Measurements from ENCODE around the gene FCN1.

FCN1 gene

DNA sequence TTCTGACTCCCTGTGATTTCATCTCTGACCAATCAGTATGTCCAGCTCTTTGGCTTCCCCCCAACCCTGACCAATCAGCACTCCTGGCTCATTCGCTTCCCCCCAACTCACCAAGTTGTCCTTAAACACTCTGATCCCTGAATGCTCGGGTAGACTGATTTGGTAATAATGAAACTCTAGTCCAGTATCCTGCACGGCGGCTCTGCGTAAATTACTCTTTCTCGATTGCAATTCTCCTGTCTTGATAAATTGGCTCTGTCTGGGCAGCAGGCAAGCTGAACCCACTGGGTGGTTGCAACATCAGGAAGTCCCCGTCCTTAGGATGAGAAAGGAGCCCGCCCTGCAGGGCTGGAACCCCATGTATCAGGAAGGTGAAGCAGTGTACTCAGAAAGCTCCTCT lies 26.7 kb downstream of the FCN1 start:
- DNase-seq (ENCODE audit: low spot score): no peak

DNA sequence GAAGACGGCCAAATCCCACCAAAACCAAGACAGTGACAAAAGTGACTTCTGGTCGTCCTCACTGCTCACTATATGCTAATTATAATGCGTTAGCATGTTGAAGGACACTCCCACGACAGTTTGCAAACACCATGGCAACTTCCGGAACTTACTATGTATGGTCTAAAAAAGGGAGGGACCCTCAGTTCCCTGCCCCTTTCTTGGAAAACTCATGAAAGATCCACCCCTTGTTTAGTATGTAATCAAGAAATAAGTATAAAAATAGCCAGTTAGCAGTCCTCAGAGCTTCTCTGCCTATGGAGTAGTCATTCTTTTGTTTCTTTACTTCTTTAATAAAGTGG lies 27.6 kb downstream of the FCN1 start:
- DNase-seq (ENCODE audit: low spot score): no peak

DNA sequence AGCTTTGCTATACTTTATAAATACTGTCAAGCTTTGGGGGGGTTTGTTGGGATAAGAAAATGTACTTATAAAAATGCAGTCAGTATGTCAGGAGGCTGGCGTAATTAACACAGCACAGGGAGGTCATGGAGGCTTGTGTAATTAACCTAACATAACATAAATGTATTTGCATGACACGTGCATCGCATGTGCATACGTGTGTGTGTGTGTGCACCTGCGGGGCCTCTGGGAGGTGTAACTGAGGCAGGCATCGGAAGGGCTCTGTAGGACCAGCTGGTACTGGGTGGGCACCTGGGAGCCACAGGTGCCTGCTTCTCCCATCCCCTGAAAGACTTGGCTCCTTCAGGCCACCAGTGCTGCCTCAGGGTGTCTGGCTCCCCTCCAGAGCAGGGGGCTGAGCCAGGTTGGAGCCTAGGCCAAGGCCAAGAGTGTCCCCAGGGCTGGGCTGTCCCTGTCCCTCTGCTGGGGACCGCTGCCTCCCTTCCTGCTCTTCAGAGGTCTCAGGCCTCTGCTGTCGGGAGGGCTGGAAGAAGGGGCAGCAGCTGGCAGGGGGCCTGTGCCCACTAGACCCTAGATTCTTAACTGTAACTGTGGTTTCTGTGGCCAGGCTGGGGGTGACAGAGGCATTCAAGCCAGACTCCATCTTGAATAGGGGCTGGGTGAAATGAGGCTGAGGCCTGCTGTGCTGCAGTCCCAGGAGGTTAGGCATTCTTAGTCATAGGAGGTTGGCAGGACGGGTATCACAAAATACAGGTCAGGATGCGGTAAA lies 28.1 kb downstream of the FCN1 start:
- DNase-seq (ENCODE audit: low spot score): no peak

DNA sequence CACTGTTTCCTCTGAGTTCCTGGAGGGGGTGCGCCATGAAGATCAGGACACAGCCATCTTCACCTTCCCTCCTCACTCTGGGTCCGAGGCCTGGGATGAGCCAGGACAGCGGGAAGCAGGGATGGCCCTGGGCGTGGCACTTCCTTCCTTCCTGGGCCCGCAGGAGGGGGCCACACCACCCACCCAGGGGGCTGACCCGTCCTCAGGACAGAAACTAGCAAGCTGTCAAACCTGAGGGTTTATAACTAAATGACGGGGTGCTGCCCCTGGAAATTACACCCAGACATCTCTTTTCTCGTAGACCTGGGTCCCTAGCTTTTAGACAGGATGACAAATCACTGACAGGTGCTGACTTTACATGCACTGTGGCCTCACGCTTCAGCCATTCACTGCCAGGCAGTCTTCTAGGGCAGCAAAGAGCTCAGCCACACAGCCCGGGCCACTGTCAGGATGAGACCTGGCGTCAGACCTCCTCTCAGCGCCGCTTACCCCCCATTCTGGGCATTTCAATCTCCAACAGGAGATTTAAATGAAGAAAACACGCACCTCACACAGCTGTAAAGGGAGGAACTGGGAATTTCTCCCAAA lies 29.0 kb downstream of the FCN1 start:
- no peak for DNase-seq (ENCODE audit: low spot score)

DNA sequence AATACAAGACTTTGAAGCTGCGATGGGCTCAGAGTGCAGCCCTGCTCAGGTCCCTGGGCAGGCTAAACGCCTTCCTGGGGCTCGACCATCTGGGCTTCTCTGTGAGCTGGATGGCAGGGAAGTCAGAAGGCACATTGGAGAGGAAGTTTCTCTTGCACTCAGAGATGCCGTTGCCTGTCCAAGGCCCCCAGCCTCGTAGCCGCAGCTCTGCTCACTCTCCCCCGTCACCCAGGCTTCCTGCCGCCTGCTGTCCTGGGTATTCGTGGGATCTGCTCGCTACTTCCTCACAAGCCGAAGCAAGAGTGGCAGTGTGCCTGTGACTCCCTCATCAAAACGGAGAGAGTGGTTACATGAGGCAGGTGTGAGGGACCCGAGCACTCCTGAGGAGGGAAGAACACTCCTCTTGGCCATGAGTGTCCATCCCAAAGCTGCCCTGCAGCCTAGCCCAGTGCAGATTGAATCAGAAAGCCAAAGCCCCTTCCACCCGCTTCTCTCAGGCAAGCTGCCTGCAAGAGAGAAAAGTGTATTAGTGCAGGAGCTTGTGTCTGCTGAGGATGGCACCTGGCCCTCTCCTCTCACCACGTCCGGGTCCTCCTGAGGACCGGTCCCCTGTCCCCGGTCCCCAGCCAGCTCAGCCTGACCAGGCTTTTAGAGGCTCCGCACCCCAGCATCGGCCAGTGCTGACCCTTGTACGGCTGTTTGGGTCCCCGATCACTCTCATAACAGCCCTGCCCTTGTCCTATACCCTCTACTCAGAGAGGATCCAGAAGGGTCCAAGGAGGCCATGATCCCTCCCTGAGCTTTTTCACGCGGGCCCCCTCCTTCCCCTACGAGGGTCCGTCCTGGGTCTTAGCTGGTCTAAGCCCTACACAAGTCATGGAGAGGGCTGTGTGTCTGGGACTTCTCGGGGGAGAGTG lies 29.8 kb downstream of the FCN1 start:
- DNase-seq (ENCODE audit: low spot score): no peak

DNA sequence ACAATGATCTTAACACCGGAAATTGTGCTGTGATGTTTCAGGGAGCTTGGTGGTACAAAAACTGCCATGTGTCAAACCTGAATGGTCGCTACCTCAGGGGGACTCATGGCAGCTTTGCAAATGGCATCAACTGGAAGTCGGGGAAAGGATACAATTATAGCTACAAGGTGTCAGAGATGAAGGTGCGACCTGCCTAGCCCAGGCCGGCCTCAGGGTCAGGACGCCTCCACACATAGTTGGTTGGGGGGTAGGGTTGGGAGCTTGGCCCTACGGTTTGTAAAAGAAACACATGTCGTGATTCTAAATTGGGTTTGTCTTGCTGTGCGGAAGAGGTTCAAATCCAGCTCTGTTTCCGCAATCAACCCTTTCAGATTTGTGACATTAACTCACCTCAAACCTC lies 30.5 kb downstream of the FCN1 start:
- DNase-seq (ENCODE audit: low spot score): no peak

DNA sequence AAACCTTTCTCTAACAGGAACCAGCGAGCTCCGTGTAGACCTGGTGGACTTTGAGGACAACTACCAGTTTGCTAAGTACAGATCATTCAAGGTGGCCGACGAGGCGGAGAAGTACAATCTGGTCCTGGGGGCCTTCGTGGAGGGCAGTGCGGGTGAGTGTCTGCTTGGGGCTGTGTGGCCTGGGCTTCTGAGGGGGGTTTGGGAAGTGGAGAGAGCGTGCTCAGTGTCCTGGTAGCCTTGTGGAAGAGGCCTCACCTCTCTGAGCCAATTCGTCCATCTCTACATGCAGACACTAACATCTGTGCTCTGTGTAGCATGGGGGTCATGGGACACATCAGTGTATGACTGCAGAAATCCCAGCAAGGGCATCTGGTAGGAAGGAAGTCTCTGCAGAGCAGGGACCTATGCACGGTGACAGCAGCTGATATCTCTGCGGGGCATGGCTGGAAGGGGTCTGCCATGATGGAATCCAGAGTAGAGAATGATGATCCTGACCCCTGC lies 31.2 kb downstream of the FCN1 start:
- DNase-seq (ENCODE audit: low spot score): no peak

DNA sequence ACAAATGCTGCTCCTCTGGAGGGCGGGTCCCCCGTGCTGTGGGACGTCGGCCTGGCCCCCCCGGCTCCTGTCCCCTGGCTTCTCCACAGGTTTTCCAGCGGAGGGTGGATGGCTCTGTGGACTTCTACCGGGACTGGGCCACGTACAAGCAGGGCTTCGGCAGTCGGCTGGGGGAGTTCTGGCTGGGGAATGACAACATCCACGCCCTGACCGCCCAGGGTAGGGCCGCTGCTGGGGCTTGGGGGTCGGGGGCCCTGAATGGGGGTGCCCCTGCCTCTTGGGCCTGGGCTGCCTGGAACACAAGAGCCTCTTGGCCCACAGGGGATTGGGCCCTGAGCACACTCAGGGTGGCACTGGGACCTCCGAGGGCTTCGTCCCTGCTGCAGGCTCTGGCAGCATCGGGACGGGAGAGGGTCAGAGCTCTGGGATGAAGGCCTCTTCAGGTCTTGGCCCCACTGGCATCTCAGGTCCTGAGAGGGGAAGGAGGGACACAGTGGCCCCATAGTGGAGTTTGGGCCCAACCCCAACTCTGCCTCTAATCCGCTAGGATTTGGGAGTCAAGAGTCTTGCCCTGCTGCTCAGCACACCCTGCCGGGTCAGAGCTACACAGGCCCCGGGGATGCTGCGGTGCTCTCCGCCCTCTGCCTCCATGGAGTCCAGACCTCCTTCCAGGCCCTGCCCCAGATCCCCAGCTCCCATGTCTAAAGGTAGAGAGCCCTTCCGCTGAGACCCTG lies 31.9 kb downstream of the FCN1 start:
- DNase-seq (ENCODE audit: low spot score): no peak

DNA sequence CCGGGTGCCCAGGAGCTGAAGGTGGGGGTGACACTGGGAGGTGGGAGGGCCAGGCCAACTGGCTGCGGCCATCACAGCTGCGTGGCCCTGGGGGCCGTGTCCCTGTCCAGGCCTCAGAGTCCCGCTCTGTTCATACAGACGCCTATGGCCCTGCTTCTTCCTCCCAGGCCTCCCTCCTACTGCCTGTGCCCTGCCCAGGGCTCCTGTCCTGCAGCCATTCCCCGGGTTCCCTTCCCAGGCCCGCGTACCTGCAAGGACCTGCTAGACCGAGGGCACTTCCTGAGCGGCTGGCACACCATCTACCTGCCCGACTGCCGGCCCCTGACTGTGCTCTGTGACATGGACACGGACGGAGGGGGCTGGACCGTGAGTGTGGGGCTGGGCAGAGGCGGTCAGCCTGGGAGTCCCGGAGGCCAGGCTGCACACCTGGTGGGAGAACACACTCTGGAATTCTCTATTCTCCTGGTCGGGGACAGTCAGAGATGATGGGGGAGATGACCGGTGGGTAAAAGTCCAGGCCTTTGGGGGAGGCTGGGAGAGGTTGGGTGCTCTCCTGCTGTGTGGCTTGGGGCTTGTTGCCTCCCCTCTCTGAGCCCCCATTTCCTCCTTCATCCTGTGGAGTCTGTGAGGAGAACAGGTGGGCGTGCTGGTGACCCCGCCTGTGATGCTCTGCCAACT lies 32.6 kb downstream of the FCN1 start:
- DNase-seq (ENCODE audit: low spot score): no peak

DNA sequence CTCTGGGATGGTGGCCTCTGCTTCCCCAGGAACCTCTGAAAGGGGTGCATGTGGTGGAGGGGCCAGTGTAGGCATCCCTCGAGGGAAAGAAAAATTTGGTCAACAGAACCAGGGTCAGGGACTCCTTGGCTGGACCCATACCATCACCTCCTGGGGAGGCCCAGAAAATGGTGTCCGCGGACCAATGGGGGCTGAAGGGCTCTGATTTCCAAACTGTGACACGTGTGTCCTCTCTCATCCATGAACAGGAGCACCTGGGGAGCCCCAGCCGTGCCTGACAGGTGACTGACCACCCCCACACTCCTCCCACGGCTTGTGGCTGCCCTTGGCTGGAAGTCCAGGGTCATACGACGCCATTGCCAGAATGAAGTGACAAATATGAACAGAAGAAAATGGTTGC lies 33.2 kb downstream of the FCN1 start:
- no peak for DNase-seq (ENCODE audit: low spot score)

DNA sequence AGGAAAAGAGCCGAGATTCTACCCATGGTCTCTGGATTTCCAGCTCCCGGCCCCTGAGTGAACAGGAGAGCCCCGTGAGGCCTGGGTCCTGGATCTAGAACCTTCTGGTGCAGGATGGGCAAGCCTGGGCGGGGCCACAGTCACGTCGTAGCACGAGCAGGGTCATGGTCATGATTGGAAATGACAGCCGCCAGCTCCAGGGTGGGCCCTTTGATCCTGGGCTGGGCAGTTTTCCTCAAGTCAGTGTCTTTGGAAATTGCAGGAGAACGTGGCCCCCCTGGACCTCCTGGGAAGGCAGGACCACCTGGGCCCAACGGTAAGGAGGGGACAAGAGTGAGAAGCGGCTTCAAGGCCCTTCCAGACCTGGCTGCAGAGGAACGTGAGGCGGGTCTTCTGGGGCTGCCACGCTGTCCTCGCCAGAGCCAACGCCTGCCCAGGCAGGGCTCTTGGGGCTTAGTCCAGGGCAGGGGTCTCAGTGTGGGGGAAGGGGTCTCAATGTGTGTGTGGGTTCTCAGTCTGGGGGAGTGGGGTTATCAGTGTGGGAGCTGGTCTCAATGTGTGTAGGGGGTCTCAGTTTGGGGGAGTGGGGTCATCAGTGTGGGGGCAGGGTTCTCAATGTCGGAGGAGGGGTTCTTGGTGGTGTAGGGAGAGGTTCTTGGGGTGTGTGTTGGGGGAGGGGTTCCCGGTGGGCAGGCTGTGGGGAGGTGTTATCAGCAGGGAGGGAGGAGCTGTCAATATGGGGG lies 34.5 kb downstream of the FCN1 start:
- no peak for DNase-seq (ENCODE audit: low spot score)

DNA sequence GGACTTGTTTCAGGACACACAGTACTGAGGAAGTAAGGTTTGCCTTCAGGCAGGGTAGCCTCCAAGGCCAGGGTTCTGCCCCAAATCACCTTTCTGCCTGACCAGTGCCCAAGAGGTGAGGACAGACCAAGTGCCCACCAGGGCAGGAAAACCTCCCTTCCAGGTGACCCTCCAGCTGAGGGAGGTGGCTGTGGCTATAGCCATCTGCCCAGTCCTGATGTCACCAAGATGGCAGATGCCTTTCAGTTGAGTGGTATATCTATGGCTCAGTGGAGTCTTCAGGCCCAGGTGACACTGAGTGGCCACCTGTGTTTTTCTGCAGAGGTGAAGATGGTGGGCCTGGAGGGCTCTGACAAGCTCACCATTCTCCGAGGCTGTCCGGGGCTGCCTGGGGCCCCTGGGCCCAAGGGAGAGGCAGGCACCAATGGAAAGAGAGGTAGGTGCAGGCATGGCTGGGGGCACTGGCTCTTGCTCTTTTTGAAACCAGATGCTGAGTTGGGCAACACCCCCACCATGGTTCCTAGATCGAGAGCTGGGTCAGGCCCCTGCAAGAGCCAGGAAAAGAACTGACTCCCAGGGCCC lies 35.4 kb downstream of the FCN1 start:
- DNase-seq (ENCODE audit: low spot score): no peak

DNA sequence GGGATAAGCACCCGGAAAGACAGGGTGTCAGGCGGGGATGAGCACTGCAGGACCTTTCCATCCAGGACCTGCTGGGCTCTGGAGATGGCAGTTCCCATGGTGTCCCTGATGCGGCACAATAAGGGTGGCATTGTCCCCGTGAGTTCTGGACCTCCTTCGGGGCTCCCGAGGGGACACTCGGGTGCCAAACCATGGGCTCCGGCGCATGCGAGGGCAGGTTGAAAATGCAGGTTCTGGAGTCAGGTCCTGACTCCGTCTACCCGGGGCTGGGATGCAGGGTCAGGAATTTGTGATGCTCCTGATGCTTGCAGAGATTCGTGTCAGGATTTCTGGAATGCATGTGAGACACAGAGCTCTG lies 36.4 kb downstream of the FCN1 start:
- no peak for DNase-seq (ENCODE audit: low spot score)

DNA sequence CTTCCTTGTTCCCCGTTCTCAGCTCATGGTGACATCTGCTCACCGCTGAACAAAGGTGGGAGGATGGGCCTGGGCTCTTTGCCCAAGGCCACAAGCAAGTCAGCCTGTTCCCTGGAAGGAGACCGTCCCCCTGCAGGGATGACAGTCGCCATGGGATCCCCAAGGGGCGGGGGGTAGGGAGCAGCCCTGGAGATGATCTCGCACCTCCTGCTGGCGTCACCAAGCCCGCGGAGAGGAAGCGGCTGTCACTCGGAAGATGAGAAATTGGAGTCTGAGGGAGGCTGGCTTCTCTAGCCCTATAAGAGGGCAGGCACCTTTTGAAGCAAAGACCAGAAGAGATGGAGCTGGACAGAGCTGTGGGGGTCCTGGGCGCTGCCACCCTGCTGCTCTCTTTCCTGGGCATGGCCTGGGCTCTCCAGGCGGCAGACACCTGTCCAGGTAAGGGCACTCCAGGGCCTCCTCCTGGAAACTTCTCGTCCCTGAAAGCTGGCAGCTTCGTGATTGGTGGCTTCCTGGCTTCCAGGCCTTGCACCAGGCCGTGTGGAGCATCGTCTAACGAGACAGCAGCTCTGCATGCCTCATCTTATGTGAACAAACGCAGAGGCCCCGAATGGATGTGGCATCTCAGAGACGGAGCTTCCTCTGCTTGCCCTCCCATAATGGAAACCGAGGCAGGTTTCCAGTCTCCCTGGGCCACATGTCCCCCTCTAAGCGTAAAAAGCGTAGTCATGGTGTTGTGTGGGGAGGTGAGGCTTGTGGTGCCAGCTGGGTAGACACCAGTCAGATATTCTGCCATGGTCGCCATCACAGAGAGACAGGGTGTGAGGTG lies 37.0 kb downstream of the FCN1 start, which contains the start of gene FCN2:
FCN2 (plus strand) TSS at position 327 of the 829 bp plus-strand sequence; CDS start at position 339, 12 bp downstream.
- no peak for DNase-seq (ENCODE audit: low spot score)

DNA sequence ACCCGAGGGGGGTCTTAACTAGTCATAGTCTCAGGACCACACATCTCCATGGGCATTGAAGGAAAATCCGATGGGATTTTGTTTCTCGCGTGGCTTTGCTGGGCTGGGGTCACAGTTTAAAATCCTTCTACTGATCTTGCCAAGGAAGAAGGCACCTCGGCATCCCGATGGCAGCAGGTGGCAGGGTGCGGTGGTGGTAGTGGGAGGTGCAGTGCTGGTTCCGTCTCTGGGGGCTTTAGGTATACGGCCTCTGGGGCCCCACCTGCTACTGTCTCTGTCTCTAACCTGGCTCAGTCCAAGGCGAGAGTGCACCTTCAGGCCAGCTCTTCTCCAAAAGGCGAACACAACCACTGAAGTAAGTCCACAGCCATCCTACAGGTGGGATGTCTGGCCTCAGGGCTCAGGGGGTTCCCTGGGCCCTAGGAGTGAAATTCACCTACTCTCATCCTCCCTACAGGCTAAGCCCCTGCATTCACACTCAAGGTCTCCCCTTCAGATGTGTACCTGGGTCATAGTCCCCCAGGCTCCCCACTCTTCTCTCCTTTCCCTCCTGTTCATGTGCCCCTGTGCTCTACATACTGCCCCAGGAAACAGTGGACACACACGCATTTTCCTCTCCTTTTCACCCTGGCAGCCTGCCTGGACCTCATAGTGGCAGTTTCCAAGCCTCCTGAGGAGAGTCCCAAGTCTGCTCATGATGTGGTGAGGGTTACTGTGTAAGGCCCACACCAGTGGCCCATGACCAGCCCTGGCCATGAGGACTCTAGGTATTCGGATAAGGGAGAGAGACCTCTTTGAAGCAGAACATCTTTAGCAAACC lies 37.8 kb downstream of the FCN1 start:
- no peak for DNase-seq (ENCODE audit: low spot score)

DNA sequence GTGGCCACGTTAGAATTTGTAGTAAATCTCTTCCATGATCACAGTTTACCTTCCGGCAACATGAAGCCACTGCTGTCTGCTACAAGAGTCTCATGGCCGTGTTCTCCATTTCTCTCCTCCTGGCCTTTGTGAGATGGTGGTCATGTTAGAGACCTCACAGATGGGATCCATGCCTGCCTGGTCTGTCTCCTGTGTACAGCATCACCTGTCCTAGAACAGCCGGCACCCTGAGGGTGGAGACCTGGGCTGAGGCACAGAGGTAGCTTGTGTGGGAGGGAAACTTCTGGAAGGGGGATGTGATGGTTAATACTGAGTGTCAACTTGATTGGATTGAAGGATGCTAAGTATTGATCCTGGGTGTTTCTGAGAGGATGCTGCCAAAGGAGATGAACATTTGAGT lies 40.2 kb downstream of the FCN1 start:
- DNase-seq (ENCODE audit: low spot score): no peak

DNA sequence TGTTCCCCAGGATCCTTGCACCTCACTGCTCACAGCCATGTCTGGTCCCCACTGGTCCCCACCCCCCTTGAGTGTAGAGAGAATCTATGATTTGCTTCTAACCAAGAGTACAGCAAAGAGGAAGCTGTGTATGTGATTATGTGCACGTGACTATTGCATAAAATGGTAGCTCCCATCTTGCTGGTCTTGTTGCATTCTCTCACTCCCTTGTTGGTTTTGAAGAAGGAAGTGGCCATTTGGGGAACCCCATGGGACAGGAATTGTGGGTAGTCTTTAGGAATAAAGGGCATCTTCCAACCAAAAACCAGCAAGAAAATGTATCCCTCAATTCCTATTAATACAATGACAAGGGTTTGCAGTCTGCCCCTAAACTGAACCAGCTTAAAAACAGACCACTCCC lies 42.3 kb downstream of the FCN1 start:
- DNase-seq (ENCODE audit: low spot score): no peak

DNA sequence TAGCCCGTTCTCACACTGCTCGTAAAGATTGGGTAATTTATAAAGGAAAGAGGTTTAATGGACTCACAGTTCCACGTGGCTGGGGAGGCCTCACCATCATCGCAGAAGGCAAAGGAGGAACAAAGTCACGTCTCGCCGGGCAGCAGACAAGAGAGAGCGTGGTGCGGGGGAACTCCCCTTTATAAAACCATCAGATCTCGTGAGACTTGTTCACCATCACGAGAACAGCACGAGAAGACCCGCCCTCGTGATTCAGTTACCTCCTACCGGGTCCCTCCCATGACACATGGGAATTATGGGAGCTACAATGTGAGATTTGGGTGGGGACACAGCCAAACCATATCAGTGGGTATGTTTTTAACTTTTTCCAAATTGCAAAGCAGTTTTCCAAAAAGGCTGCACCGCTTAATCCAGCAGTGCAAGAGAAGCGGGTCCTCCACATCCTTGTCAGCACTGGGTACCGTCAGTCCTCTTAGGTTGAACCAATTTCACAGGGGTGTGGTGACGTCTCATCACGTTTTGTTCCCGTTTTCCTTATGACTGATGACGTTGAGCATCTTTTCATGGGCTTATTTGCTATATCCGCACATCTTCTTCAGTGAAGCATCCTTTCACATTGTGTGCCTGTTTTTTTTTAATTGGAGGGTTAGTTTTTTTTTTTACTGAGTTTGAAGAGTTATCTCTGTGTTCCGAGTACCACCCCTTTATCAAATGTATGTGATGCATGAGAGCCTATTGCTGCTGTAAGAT lies 45.1 kb downstream of the FCN1 start:
- DNase-seq (ENCODE audit: low spot score): no peak

Data from kidney capillary endothelial cell (primary cell).